Bronchial epithelial cell (primary cell): ENCODE data around the gene THEM5. TPM values are rescaled to one million over a fixed set of nuclear protein-coding genes. Genes with fewer than 3 reads are reported as not detected.
"Not testable (repeated sequence)": the region's sequence is repeated elsewhere in the genome, so short reads cannot be mapped to it uniquely, and the experiment has no call there.

Experiments
- DNase-seq: peaks from one replicate; pipeline ENCODE4 v3.0.0-alpha.2; 2010; ENCODE audit warnings: low read depth
- FAIRE-seq: peaks from 2 replicates; lab custom pipeline; 2011; peaks lifted over from hg19 to GRCh38; lab: Jason Lieb, UNC
- H3K27me3 ChIP-seq: 2 replicates; pipeline ENCODE4 v1.5.1; 2011; ENCODE audit warnings: low read length; ENCODE audit not compliant: control insufficient read depth, insufficient read depth
- H3K36me3 ChIP-seq: 2 replicates; pipeline ENCODE4 v1.5.1; 2011; ENCODE audit warnings: low read length; ENCODE audit not compliant: control insufficient read depth, insufficient read depth
- H3K4me3 ChIP-seq: 2 replicates; pipeline ENCODE4 v1.5.1; 2011; ENCODE audit warnings: mild to moderate bottlenecking, low read depth, low read length, control low read depth
- total RNA-seq: library from RNA; depleted of rRNA; stranded (reverse); fragments of >200 nt; gene quantifications from 2 replicates; pipeline ENCODE4 v1.2.1, GENCODE V29; 2014
- TF ChIP-seq, protein P1 (sequence below): IDR thresholded peaks from 2 replicates; pipeline ENCODE4 v1.5.1; 2011; ENCODE audit warnings: mild to moderate bottlenecking, moderate library complexity, low read length, control low read depth, inconsistent platforms; ENCODE audit not compliant: insufficient read depth, severe bottlenecking

The THEM5 gene
- total RNA-seq, 1 donor from 2014 or later, result not detected

DNA sequence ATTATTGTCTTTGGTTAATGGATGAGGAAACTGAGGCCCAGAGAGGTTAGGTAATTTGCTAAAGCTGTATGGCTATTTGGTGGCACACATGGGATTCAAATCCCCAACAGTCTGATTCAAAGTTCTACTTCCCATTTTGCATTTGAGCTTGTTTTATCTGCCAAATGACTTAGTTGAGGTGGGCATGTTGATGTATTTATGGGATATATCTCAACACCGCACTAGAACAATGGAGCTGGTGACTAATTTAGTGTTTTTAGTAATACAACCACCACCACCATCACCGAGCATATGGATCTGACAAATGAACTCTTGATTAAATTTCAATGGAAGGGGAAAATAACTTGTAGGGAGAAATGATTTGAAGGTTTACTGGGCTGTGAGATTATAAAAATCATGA lies 29.0 kb upstream of the THEM5 start:
- no peaks in the 10 kb centered on the region for H3K36me3 ChIP-seq
- no peaks in the 10 kb centered on the region for H3K27me3 ChIP-seq
- FAIRE-seq, result no peak
- no peak for DNase-seq
- H3K4me3 ChIP-seq, result no peak overlapping the region
- TF ChIP-seq, protein P1, sequence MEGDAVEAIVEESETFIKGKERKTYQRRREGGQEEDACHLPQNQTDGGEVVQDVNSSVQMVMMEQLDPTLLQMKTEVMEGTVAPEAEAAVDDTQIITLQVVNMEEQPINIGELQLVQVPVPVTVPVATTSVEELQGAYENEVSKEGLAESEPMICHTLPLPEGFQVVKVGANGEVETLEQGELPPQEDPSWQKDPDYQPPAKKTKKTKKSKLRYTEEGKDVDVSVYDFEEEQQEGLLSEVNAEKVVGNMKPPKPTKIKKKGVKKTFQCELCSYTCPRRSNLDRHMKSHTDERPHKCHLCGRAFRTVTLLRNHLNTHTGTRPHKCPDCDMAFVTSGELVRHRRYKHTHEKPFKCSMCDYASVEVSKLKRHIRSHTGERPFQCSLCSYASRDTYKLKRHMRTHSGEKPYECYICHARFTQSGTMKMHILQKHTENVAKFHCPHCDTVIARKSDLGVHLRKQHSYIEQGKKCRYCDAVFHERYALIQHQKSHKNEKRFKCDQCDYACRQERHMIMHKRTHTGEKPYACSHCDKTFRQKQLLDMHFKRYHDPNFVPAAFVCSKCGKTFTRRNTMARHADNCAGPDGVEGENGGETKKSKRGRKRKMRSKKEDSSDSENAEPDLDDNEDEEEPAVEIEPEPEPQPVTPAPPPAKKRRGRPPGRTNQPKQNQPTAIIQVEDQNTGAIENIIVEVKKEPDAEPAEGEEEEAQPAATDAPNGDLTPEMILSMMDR, result no peak

DNA sequence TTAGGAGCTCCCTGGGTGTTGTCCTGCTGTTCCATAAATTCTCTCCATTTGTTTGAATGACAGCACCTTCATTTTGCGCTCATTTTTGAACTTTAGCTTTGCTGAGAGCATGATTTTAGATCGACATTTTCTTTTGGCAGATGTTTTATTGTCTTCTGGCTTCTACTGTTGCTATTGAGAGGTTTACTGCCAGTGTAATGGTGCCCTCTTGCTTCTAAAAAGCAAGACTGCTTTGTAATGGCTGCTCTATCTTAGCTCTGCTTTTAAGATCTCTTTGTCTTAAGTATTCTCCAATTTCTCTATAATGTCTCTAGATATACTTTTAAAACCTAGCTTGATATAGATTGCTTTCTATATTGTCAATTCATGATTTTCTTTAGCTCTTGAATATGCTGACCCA lies 28.0 kb upstream of the THEM5 start:
- DNase-seq, result peak; percentile 55
- Histone ChIP-seq H3K27me3 (no peaks in the 10 kb centered on the region), H3K36me3 (no peaks in the 10 kb centered on the region), H3K4me3 (no peak overlapping the region)
- FAIRE-seq, result no peak
- TF ChIP-seq, protein P1, result peak; percentile 30

DNA sequence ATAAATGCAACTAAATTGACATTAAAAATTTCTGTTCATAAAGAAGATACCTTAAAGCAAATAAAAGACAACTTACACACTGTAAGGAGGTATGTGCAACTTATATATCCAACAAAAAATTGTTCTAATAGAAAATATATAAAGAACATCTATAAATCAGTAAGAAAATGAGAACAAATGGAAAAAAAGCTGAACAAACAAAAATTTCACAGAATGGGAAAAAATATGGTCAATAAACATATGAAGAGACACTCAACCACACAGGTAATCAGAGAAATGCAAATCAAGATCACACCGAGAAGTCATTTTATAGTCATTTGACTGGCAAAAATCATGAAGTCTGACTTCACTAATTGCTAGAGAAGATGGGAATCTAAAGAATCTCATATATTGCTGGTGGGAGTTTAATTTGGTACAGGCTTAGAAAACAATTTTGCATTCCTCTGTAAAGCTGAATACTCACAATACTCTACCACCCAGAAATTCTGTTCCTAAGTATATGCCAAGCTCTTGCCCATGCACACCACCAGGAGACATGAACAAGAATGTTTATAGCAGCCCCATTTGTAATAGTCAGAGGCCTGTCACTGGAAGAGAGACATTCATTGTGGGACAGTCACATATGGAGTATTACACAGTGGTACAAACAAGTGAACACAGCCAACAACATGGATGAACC lies 22.0 kb upstream of the THEM5 start:
- DNase-seq, result no peak
- no peak overlapping the region for H3K4me3 ChIP-seq
- no peak for FAIRE-seq
- TF ChIP-seq, protein P1, result no peak
- H3K27me3 ChIP-seq, result no peaks in the 10 kb centered on the region
- H3K36me3 ChIP-seq, result no peaks in the 10 kb centered on the region

DNA sequence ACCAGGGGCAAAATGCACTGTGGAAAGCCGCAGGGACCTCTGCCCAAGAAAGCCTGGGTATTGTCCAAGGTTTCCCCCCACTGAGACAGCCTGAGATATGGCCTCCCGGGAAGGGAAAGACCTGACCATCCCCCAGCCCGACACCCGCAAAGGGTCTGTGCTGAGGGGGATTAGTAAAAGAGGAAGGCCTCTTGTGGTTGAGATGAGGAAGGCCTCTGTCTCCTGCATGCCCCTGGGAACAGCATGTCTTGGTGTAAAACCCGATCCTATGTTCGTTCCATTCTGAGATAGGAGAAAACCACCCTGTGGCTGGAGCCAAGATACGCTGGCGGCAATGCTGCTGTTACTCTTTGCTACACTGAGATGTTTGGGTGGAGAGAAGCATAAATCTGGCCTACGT lies 19.3 kb upstream of the THEM5 start:
- DNase-seq, H3K36me3 ChIP-seq, H3K4me3 ChIP-seq, H3K27me3 ChIP-seq, FAIRE-seq: not testable (repeated sequence)

DNA sequence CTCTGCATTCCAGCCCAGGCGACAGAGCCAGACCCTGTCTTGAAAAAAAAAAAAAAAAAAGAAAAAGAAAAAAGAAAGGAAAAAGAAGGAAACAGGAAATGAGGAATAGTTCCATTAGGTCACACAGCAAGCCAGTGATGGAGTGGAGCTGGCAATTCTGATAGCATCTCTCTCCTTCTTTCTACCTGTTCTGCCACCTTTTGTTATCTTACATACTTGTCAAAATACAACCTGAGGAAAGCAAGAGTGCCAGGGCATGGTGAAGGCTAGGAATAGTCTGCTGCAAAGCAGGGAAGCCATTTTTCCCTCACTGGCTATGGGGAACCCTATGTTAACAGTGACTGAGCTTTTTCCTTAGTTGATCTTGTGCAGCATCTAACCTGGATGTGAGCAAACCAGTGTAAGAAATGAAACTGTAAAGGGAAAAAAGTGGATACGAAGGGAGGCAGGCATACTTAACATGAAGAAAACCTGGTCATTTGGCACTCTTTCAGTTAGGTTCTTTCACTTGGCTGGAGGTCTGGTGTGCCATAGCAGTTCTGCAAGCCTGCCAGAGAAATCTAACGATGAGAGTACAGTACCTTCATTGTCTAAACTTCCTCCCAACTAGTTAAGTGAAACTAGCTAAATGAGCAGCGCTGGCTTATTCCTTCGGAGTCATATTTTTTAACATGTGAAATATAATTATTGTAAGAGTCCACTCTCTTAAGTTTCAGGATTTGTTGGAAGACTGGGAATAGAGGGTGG lies 17.9 kb upstream of the THEM5 start:
- TF ChIP-seq, protein P1, result no peak
- Histone ChIP-seq H3K27me3 (no peaks in the 10 kb centered on the region), H3K36me3 (no peaks in the 10 kb centered on the region), H3K4me3 (no peak overlapping the region)
- no peak for FAIRE-seq
- no peak for DNase-seq

DNA sequence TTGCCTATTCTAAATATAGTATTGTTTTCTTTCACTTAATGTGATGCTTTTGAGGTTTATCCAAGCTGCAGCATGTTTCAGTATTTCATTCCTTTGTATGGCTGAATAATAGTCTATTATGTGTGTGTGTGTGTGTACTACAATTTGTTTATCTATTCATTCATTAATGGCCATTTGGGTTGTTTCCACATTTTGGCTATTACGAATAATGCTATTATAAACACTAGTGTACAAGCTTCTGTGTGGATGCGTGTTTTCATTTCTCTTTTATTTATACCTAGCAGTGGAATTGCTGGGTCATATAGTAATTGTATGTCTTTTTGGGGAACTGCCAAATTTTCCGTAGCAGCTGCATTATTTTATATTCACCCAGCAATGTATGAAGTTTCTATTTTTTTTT lies 15.0 kb upstream of the THEM5 start:
- Histone ChIP-seq H3K27me3 (no peaks in the 10 kb centered on the region), H3K36me3 (no peaks in the 10 kb centered on the region), H3K4me3 (no peak overlapping the region)
- TF ChIP-seq, protein P1, result no peak
- FAIRE-seq (no peak), DNase-seq (no peak)
